Nephron (organoid): ENCODE results near the gene RPTOR.
A peak's percentile ranks its signal among the peaks of the same experiment; 100 is the strongest.

ENCODE experiments used
- H3K27ac Mint-ChIP-seq, 3 experiments: 2 replicates each; pipeline ENCODE4 v1.8.0; 2020; ENCODE audit warnings: mixed read lengths in 3 of 3, mild to moderate bottlenecking in 2 of 3, moderate library complexity in 1 of 3
- H3K27me3 Mint-ChIP-seq: 2 replicates; pipeline ENCODE4 v1.8.0; 2021; ENCODE audit warnings: low read depth, mild to moderate bottlenecking, moderate library complexity, mixed read lengths
- H3K36me3 Mint-ChIP-seq: 2 replicates; pipeline ENCODE4 v1.8.0; 2020; ENCODE audit warnings: low read depth, mixed read lengths
- H3K4me1 Mint-ChIP-seq: 2 replicates; pipeline ENCODE4 v1.8.0; 2020; ENCODE audit warnings: mixed read lengths
- H3K4me3 Mint-ChIP-seq, 3 experiments: 2 replicates each; pipeline ENCODE4 v1.8.0; 2020; ENCODE audit warnings: mild to moderate bottlenecking in 3 of 3, mixed read lengths in 3 of 3, moderate library complexity in 2 of 3
- H3K9me3 Mint-ChIP-seq: 2 replicates; pipeline ENCODE4 v1.8.0; 2020; ENCODE audit warnings: mixed read lengths
- TF ChIP-seq, protein P1 (sequence below), 3 experiments: fragments of 200-600 bp; sonication (generic); IDR thresholded peaks; one replicate each; pipeline ENCODE4 v1.5.0; 2021; ENCODE audit warnings: antibody characterized with exemption in 3 of 3; ENCODE audit not compliant: unreplicated experiment in 3 of 3

The RPTOR gene

DNA sequence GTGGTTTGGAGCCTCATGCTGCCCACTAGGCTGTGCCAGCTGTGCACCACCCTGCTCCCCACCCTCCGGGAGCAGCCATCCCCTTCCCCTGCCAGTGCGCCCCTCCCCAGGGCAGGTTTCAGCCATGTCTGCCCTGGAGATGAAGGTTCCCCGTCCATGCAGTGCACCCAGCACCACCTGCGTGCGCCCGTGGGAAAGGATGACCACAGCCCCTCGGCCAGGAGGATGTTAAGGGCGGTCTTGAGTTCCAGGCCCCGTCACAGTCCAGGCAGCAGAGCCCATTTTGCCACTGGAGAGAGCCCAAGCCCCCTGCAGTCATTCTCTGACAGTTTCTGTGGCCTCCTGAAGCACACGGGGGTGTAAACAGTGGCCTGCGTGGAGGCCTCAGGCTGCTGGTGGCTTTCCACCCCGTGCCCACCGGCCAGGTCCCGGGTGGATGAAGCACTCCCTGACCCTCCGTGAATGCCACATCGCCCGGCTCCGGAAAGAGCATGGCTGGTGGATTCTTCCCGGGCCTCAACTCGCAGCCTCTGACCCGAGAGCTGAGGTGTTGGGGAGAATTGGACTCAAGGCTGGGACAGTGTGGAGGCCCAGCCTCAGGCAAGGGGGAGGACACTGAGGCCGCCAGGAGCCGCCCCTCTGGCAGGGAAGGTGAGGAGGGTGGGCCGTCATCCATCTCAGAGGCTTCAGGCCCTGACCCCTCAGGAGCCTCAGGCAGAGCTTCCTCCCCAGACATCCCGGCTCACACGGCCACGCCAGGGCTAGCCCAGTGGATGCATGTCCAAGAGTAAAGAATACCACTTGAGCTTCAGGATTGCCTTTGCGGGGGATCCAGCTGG is 377.3 kb downstream of the RPTOR start:
- H3K4me1 Mint-ChIP-seq: peaks cover 48% of the 10 kb centered on the region
- no peaks in the 10 kb centered on the region for H3K9me3 Mint-ChIP-seq
- no peaks in the 10 kb centered on the region for H3K27me3 Mint-ChIP-seq
- peaks cover 30% of the 10 kb centered on the region for H3K36me3 Mint-ChIP-seq
- H3K27ac Mint-ChIP-seq: no peak overlapping the region
- no peak overlapping the region for H3K4me3 Mint-ChIP-seq
- TF ChIP-seq, protein P1, sequence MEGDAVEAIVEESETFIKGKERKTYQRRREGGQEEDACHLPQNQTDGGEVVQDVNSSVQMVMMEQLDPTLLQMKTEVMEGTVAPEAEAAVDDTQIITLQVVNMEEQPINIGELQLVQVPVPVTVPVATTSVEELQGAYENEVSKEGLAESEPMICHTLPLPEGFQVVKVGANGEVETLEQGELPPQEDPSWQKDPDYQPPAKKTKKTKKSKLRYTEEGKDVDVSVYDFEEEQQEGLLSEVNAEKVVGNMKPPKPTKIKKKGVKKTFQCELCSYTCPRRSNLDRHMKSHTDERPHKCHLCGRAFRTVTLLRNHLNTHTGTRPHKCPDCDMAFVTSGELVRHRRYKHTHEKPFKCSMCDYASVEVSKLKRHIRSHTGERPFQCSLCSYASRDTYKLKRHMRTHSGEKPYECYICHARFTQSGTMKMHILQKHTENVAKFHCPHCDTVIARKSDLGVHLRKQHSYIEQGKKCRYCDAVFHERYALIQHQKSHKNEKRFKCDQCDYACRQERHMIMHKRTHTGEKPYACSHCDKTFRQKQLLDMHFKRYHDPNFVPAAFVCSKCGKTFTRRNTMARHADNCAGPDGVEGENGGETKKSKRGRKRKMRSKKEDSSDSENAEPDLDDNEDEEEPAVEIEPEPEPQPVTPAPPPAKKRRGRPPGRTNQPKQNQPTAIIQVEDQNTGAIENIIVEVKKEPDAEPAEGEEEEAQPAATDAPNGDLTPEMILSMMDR (IDR thresholded peaks at IDR 0.05; ENCODE audit: unreplicated experiment in 3 of 3): no peak

DNA sequence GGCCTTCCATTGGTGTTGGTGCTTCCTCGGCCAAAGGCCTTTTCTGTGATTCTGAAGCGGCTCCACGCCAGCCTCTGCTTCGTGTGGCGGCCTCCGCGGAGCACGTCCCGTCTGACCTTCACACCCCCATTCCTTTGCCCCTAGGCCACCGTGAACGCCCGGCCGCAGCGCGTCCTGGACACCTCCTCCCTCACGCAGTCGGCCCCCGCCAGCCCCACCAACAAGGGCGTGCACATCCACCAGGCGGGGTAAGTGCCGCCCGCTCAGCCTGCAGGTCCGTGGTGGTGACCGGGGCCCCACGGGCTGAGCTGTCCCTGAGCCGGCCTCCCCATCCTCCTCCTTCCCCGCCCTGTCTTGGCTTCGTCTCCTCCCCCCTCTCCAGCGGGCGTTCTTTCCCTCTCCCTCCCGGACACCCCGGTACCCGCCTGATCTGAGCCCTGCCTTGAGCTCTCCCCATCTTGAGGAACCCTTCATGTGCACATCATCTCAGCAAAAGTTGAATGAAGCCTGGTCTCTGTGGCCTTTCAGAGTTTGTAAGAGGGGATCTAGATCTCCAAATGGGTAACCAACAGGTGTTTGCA is 378.0 kb downstream of the RPTOR start:
- Mint-ChIP-seq H3K4me3 (no peak overlapping the region), H3K36me3 (peaks cover 30% of the 10 kb centered on the region), H3K27ac (peak overlapping the region; percentile 35 to 62 (median 56)), H3K27me3 (no peaks in the 10 kb centered on the region), H3K9me3 (no peaks in the 10 kb centered on the region), H3K4me1 (peaks cover 49% of the 10 kb centered on the region)
- TF ChIP-seq, protein P1 (IDR thresholded peaks at IDR 0.05; ENCODE audit: unreplicated experiment in 3 of 3): no peak

DNA sequence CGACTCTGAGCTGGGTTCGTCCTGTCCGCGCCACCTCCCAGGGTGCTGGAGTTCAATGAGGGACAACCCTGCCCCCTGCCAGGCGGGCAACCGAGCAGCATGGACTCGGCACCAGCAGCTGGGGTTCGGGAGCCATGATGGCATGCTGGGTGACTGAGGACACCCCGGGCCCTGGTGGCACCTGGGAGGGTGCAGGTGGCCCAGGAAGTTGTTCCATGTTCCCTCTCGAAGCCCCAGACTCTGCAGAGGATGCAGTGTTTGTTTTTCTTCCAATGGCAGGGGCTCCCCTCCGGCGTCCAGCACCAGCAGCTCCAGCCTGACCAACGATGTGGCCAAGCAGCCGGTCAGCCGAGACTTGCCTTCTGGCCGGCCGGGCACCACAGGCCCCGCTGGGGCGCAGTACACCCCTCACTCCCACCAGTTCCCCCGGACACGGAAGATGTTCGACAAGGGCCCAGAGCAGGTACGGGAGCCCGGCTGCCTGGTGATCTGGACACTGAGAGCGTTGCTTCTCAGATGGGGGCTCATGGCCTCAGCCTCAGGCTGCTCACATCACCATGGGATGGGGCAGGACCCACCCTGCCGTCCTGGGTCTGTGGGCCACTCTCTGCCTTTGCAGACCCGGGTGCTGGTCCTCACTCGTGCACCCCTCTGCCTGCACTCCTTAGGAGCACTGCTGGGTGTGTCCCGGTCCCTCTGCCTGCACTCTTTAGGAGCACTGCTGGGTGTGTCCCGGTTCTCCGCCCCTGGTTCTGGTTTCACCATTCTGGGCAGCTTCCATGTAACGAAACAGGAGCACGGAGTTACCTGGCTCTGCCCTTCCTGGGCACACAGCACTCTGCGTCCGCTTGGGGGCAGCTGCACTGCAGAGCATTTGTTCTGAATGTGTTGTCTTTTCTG is 378.8 kb downstream of the RPTOR start:
- no peak overlapping the region for H3K4me3 Mint-ChIP-seq
- peaks cover 52% of the 10 kb centered on the region for H3K4me1 Mint-ChIP-seq
- H3K27ac Mint-ChIP-seq: peak overlapping the region; percentile 35 to 77 (median 56)
- H3K27me3 Mint-ChIP-seq: no peaks in the 10 kb centered on the region
- H3K9me3 Mint-ChIP-seq: no peaks in the 10 kb centered on the region
- TF ChIP-seq, protein P1 (IDR thresholded peaks at IDR 0.05; ENCODE audit: unreplicated experiment in 3 of 3): no peak
- peaks cover 36% of the 10 kb centered on the region for H3K36me3 Mint-ChIP-seq

DNA sequence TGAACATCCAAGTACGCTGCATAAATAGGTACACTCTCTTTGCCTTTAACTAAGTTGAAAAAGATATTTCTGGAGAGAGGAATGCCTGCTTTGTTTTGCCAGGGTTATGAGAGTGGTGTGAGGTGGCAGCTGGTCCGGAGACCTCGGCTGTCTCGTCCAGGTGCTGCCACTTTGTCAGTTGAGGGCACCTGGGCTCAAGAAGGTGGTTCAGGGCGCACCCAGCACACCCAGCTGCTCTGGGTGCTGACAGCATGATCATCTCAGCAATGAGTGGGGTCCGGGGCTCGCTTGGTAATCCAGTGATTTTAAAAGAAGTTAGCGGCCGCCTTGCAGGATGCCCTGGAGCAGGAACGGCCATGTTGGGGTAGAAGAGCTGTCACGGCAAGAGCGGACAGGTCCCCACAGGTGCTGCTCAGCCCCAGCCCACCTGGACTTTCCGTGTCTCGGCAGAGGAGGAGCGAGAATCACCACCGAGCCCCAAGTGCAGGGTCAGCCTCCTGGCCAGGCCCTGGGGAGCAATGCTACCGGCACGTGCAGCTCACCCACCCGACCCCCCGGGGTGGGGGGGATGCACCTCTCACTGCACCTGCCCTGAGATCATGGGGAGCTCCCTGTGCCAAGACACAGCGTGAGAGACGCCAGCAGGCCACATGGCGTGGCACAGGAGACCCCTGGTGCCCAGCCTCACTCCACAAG is 379.6 kb downstream of the RPTOR start:
- TF ChIP-seq, protein P1 (IDR thresholded peaks at IDR 0.05; ENCODE audit: unreplicated experiment in 3 of 3): no peak
- H3K36me3 Mint-ChIP-seq: peaks cover 42% of the 10 kb centered on the region
- no peak overlapping the region for H3K4me3 Mint-ChIP-seq
- H3K4me1 Mint-ChIP-seq: peaks cover 51% of the 10 kb centered on the region
- no peaks in the 10 kb centered on the region for H3K27me3 Mint-ChIP-seq
- no peaks in the 10 kb centered on the region for H3K9me3 Mint-ChIP-seq
- peak overlapping the region in 2 of 3 experiments; percentile 53 to 77 for H3K27ac Mint-ChIP-seq

DNA sequence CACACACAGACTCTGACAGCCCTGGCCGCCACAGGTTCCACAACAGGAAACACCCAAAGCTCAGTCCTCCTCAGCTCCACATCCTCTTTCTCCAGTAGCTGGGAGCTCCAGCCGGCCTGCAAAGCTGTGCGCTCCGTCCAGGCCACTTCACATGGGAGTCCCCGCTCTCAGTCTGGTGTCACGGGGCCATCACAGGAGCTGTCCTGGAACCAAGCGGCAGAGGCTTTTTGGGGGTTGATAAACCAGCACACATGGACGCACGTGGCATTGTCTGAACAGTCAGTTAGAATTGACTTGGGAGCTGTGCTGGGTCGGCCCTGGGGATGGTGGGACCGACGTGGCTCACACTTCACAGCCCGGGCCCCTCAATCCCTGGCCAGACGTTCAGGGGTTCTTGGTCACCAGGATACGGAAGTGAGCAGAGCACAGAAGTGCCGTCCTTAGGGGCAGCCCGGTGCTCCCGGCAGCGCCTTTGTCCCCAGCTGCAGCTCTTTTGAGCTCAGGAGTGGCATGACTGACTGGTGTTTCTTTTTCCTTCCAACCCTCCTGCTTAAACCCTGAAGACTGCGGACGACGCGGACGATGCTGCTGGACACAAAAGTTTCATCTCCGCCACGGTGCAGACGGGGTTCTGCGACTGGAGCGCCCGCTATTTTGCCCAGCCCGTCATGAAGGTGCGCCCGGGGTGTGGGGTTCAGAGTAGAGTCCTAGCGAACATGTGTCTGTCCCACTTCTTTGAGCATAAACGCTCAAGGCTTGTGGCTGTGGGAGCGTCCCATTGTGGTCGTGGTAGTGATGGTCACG is 380.4 kb downstream of the RPTOR start:
- H3K36me3 Mint-ChIP-seq: peaks cover 46% of the 10 kb centered on the region
- H3K4me3 Mint-ChIP-seq: no peak overlapping the region
- H3K27ac Mint-ChIP-seq: peak overlapping the region in 1 of 3 experiments; percentile 66
- H3K4me1 Mint-ChIP-seq: peaks cover 43% of the 10 kb centered on the region
- TF ChIP-seq, protein P1 (IDR thresholded peaks at IDR 0.05; ENCODE audit: unreplicated experiment in 3 of 3): no peak
- H3K27me3 Mint-ChIP-seq: no peaks in the 10 kb centered on the region
- H3K9me3 Mint-ChIP-seq: no peaks in the 10 kb centered on the region
